Ishikawa (cell line): ENCODE results near the gene TUBGCP6.

ENCODE experiments used
- CEBPB ChIP-seq: IDR thresholded peaks from 2 replicates; pipeline ENCODE4 v1.6.1; 2012
- CREB1 ChIP-seq: IDR thresholded peaks from 2 replicates; pipeline ENCODE4 v1.6.1; 2012; ENCODE audit warnings: low read depth
- EGR1 ChIP-seq: IDR thresholded peaks from 2 replicates; pipeline ENCODE4 v1.6.1; 2012
- EP300 ChIP-seq: IDR thresholded peaks from 2 replicates; pipeline ENCODE4 v1.6.1; 2012; ENCODE audit warnings: borderline replicate concordance
- FOXM1 ChIP-seq: IDR thresholded peaks from 2 replicates; pipeline ENCODE4 v1.6.1; 2012; ENCODE audit warnings: low read depth, borderline replicate concordance
- NFIC ChIP-seq: IDR thresholded peaks from 2 replicates; pipeline ENCODE4 v1.6.1; 2012
- RAD21 ChIP-seq: IDR thresholded peaks from 2 replicates; pipeline ENCODE4 v1.6.1; 2012; ENCODE audit warnings: low read depth
- TAF1 ChIP-seq: IDR thresholded peaks from 2 replicates; pipeline ENCODE4 v1.6.1; 2012; ENCODE audit warnings: low read depth, mild to moderate bottlenecking
- TCF12 ChIP-seq: IDR thresholded peaks from 2 replicates; pipeline ENCODE4 v1.6.1; 2012; ENCODE audit warnings: low read depth
- TEAD4 ChIP-seq: IDR thresholded peaks from 2 replicates; pipeline ENCODE4 v1.6.1; 2012
- YY1 ChIP-seq: IDR thresholded peaks from 2 replicates; pipeline ENCODE4 v1.6.1; 2012; ENCODE audit warnings: low read depth
- ZBTB7A ChIP-seq: IDR thresholded peaks from 2 replicates; pipeline ENCODE4 v1.6.1; 2012; ENCODE audit warnings: low read depth
- TF ChIP-seq, protein P1 (sequence below): IDR thresholded peaks from 2 replicates; pipeline ENCODE4 v1.6.1; 2012; ENCODE audit warnings: low read depth, mild to moderate bottlenecking
- TF ChIP-seq, protein P2 (sequence below): IDR thresholded peaks from 2 replicates; pipeline ENCODE4 v1.6.1; 2012
- TF ChIP-seq, protein P3 (sequence below): IDR thresholded peaks from 2 replicates; pipeline ENCODE4 v1.6.1; 2012

TUBGCP6 gene

GRCh38 chr22:50183141-50183971, 61.5 kb downstream of the TUBGCP6 start:
- TF ChIP-seq ZBTB7A: no peak; the same call in none of the 2 replicates
- TF ChIP-seq EGR1: no peak

DNA sequence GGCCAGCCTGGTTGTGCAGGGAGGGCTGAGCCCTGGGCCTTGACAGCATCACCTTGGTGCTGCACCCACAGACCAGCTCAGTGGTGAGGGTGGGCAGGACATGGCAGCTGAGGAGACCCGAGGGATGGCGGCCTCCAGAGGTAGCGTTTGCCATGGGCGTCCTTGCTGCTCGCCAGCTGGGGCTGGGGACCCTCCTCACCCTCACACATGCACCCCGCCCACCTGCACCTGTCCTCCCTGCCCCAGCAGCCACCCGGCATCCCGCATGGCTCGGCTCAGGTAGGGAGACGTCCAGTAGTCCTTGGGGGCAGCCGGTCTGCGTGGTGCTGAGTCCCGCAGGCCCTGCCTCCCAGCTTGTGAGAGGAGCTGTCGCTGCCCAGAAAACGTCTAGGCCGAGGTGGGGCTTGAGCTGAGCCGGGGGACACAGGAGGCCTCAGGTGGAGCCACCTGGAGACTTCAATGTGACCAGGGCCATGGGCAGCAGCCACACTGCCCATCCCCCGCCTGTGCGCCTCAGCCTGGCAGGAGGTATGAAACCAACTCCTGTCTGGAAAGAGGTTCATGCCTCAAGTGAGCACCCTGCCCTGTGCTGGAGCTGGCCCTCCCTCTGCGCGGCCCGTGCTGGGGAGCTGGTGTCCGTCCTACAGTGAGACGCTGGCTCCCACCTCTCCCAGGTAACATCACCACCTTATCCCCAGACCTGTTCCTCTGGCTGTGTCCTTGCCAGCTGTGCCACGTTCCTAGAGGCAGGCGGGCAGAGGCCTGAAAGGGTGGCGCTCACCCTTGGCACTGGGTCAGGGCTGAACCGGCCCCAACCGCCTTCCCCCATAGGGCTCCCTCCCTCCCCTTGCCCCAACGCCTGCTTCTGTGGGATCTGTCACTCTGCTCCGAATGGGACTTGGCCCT, 62.4 kb downstream of the TUBGCP6 start:
- TF ChIP-seq, protein P1, sequence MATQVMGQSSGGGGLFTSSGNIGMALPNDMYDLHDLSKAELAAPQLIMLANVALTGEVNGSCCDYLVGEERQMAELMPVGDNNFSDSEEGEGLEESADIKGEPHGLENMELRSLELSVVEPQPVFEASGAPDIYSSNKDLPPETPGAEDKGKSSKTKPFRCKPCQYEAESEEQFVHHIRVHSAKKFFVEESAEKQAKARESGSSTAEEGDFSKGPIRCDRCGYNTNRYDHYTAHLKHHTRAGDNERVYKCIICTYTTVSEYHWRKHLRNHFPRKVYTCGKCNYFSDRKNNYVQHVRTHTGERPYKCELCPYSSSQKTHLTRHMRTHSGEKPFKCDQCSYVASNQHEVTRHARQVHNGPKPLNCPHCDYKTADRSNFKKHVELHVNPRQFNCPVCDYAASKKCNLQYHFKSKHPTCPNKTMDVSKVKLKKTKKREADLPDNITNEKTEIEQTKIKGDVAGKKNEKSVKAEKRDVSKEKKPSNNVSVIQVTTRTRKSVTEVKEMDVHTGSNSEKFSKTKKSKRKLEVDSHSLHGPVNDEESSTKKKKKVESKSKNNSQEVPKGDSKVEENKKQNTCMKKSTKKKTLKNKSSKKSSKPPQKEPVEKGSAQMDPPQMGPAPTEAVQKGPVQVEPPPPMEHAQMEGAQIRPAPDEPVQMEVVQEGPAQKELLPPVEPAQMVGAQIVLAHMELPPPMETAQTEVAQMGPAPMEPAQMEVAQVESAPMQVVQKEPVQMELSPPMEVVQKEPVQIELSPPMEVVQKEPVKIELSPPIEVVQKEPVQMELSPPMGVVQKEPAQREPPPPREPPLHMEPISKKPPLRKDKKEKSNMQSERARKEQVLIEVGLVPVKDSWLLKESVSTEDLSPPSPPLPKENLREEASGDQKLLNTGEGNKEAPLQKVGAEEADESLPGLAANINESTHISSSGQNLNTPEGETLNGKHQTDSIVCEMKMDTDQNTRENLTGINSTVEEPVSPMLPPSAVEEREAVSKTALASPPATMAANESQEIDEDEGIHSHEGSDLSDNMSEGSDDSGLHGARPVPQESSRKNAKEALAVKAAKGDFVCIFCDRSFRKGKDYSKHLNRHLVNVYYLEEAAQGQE: no peak
- TF ChIP-seq ZBTB7A (no peak), CEBPB (no peak), RAD21 (no peak), TEAD4 (no peak), NFIC (no peak), TCF12 (no peak), TAF1 (no peak), YY1 (no peak)

DNA sequence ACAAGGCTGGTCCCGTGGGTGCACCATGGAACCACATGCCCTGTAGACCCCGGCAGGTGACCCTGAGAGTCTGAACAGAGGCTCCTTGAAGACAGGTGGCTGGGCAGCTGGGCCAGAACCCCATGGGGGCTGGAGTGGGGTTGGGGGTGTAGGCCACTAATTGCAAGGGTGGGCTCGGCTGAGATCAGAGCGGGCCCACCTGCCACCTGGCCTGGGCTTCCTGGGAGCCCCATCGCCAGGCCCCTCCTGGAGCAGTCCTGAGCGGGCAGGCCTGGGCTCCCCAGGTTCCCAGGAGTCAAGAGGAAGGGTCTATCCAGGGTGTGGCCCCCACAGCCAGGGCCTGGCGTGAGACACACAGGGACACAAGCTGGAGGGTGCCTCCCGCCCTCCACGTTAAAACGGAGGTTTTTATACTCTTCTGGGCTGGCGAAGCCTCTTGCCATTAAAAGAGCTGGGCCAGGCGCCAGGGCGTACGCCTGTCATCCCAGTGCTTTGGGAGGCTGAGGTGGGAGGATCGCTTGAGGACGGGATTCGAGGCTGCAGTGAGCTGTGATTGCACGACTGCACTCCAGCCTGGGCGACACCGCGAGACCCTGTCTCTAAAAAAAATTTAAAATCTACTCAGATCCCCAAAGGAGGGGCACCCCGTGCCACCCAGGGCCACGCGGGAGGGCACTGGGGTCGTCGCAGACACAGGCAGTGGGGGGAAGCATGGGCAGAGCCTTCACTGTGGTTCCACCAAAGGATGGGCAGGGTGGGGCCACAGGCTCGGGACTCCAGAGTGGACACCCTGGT, 63.9 kb downstream of the TUBGCP6 start:
- TF ChIP-seq EP300 (no peak), CEBPB (no peak), TEAD4 (no peak), TCF12 (no peak), ZBTB7A (no peak), TAF1 (no peak), EGR1 (no peak), CREB1 (no peak), YY1 (no peak), RAD21 (no peak)
- TF ChIP-seq, protein P2, sequence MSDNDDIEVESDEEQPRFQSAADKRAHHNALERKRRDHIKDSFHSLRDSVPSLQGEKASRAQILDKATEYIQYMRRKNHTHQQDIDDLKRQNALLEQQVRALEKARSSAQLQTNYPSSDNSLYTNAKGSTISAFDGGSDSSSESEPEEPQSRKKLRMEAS: no peak
- TF ChIP-seq, protein P1: no peak

DNA sequence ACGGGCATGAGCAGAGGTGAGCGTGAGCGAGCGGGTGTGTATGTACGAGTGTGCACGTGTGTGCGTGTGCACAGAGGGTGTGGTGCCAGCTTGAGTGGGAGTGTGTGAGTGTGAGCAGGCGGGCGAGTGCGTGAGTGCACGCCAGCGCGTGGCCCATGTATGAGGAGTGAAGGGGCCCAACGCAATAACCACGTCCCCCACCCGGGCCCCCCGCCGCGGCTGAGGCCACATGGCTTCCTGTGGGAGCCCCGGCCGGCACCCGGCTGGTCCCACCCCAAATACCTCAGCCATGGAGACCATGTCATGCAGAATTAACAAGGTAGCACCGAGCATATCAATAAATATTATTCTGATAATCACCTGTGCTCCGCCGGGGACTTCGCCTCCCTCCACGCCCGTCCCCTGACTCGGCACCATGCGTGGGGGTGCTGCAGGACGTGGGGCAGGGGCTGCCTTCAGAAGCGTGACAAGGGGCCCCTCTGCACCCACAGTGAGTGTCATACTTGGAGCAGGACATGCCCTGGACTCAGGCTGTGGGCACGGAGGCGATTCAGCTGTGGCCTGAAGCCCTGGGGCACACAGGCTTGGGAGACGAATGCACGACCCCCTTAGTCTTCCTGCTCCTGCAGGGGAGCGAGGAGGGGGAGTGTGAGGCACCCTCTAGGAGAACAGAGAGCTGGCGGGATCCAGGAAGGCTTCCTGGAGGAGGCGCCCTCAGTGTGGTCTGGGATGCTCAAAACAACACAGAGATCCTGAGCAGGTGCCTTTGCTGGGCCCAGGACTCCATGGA, 64.7 kb downstream of the TUBGCP6 start:
- TF ChIP-seq EP300 (no peak), CEBPB (no peak), TEAD4 (no peak), ZBTB7A (no peak), YY1 (no peak), TAF1 (no peak), RAD21 (no peak), FOXM1 (no peak), CREB1 (no peak)
- TF ChIP-seq, protein P3, sequence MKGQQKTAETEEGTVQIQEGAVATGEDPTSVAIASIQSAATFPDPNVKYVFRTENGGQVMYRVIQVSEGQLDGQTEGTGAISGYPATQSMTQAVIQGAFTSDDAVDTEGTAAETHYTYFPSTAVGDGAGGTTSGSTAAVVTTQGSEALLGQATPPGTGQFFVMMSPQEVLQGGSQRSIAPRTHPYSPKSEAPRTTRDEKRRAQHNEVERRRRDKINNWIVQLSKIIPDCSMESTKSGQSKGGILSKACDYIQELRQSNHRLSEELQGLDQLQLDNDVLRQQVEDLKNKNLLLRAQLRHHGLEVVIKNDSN: no peak
- TF ChIP-seq, protein P1: no peak
